ENCODE measurements around the gene CYP2A13. TPM values are rescaled to one million over a fixed set of nuclear protein-coding genes. Genes with fewer than 3 reads are reported as not detected.
"Not testable (repeated sequence)": the region's sequence is repeated elsewhere in the genome, so short reads cannot be mapped to it uniquely, and the experiment has no call there.

The CYP2A13 gene, protein sequence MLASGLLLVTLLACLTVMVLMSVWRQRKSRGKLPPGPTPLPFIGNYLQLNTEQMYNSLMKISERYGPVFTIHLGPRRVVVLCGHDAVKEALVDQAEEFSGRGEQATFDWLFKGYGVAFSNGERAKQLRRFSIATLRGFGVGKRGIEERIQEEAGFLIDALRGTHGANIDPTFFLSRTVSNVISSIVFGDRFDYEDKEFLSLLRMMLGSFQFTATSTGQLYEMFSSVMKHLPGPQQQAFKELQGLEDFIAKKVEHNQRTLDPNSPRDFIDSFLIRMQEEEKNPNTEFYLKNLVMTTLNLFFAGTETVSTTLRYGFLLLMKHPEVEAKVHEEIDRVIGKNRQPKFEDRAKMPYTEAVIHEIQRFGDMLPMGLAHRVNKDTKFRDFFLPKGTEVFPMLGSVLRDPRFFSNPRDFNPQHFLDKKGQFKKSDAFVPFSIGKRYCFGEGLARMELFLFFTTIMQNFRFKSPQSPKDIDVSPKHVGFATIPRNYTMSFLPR
- polyA plus RNA-seq (ENCODE audit: low read depth in 6 of 6): not detected

DNA sequence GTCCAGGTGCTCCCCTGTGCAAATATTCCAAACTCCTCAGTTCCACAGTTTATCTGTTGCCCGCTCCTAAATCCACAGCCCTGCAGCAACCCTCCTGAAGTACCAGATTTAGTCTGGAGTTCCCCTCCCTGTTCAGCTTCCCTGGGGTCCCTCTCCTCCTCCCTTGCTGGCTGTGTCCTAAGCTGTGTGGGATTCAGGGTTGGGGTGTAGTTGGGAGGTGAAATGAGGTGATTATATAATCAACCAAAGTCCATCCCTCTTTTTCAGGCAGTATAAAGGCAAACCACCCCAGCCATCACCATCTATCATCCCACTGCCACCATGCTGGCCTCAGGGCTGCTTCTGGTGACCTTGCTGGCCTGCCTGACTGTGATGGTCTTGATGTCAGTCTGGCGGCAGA lies at the start of gene CYP2A13:
Gene CYP2A13, plus strand, starts transcription at position 301 of the 400 bp plus-strand sequence. Its CDS starts 21 bp downstream, at position 322.
- ATAC-seq (ENCODE audit: low read depth in 2 of 2) (no peak), DNase-seq (no peak)
- H3K4me3 Mint-ChIP-seq: no peak within 1 kb of the TSS
- peaks cover 52 to 97% (median 83%) of the 10 kb centered on the region in 3 donors for H3K27me3 Mint-ChIP-seq
- H3K4me1 Mint-ChIP-seq: peaks cover 0 to 8% (median 6%) of the 10 kb centered on the region in 3 donors
- peak within 1 kb of the TSS in 1 of 6 donors; percentile 10 for H3K27ac Mint-ChIP-seq
- H3K36me3 Mint-ChIP-seq: peaks cover 6 to 11% of the 10 kb centered on the region in 2 donors
- H3K9me3 Mint-ChIP-seq: peaks cover 0 to 1% (median 0%) of the 10 kb centered on the region in 7 donors

DNA sequence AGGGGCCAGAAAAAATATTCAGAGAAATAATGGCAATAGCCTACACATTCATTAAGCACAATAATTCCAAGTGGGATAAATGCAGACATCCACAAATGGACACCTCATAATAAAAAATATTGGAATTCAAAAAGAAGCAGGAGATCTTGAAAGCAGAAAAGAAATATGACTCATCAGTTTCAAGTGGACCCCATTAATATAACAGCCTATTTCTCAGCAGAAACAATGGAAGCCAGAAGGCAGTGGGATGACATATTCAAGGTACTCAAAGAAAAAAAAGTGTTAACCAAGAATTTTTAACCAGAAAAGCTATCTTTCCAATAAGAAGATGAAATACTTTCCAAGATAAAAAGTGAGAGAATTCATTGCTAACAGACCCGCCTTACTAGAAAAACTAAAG lies 48.4 kb upstream of the CYP2A13 start:
- DNase-seq: no peak
- Mint-ChIP-seq H3K9me3 (peaks cover 0 to 7% (median 0%) of the 10 kb centered on the region in 7 donors), H3K4me1 (no peaks in the 10 kb centered on the region), H3K36me3 (no peaks in the 10 kb centered on the region), H3K4me3 (no peak overlapping the region), H3K27ac (no peak overlapping the region), H3K27me3 (peaks cover 19 to 35% (median 29%) of the 10 kb centered on the region in 3 donors)
- ATAC-seq (ENCODE audit: low read depth in 2 of 2): no peak

DNA sequence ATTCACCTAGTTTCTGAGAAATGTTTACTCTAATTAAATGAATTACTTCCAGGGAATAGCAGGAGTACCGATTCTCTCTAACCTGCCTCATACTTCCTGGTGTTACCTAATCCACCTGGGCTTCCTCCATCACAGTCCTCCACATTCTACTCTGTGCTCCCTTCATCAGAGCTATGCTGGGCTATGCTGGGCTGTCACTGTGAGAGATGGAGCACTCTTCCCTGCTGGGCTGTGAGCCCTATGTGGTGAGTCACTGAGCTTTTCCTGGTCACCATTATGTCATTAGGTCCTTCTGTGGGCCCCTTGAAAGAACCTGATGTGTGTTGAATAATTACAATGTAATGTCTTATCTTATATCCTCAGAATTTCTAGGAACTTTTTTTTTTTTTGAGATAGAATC lies 43.2 kb upstream of the CYP2A13 start:
- H3K4me3 Mint-ChIP-seq; DNase-seq; H3K4me1 Mint-ChIP-seq; H3K36me3 Mint-ChIP-seq; H3K9me3 Mint-ChIP-seq; ATAC-seq (ENCODE audit: low read depth in 2 of 2): not testable (repeated sequence)
- Mint-ChIP-seq H3K27ac (peak overlapping the region in 1 of 6 donors; percentile 17), H3K27me3 (peaks cover 33 to 41% (median 40%) of the 10 kb centered on the region in 3 donors)

DNA sequence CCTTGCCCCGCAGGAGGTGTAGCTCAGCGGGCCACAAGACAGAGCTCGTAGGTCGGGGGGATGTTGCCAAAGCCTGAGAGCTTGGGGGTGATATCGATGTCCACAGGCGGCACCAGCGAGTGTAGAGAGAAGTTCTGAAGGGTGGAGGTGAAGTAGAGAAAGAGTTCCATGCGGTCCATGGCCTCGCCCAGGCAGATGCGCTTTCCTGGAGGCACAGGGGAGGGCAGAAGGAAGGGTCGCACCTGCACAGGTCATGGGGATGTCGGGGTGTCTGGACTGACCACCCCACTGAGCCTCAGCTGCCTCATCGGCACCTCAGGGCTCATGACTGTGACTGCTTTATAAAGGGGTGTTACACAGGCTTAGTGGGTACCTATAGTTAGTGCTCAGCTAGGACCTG lies 37.8 kb upstream of the CYP2A13 start:
- ATAC-seq (ENCODE audit: low read depth in 2 of 2) (no peak), DNase-seq (no peak)
- Mint-ChIP-seq H3K27ac (no peak overlapping the region), H3K36me3 (no peaks in the 10 kb centered on the region), H3K4me1 (no peaks in the 10 kb centered on the region), H3K27me3 (peaks cover 30 to 66% (median 62%) of the 10 kb centered on the region in 3 donors), H3K4me3 (no peak overlapping the region), H3K9me3 (no peaks in the 10 kb centered on the region)

DNA sequence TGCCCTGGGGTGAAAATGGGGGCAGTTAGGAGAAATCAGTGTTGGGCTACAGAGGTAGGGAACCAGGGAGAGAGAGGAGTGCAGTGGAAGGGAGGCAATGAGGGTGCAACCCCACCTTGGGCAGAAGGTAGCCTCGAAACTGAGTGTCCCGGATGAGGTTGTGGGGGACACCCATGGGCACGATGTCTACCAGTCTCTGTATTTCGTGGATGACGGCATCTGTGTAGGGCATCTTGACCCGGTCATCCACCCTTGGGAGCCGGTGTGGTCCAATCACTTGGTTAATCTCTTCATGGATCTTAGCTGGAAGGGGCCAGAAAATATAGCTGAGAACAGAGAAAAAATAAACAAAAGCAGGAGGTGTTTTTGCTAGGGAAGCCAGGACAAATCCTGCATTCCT lies 36.1 kb upstream of the CYP2A13 start:
- H3K4me1 Mint-ChIP-seq; H3K36me3 Mint-ChIP-seq; ATAC-seq (ENCODE audit: low read depth in 2 of 2); DNase-seq; H3K4me3 Mint-ChIP-seq; H3K27ac Mint-ChIP-seq; H3K9me3 Mint-ChIP-seq: not testable (repeated sequence)
- H3K27me3 Mint-ChIP-seq: peaks cover 25 to 70% (median 52%) of the 10 kb centered on the region in 3 donors

DNA sequence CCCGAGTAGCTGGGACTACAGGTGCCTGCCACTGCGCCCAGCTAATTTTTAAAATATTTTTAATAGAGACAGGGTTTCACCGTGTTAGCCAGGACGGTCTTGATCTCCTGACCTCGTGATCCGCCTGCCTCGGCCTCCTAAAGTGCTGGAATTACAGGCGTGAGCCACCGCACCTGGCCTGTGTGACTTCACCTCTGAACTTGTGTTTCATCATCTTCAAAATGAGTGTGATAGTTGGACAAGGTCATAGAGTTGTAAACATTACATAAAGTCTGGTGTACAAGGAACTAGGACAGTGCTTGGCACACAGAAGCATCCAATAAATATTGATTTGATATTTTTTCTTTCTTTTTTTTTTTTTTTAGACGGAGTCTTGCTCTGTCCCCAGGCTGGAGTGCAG lies 34.9 kb upstream of the CYP2A13 start:
- not testable (repeated sequence) for H3K36me3 Mint-ChIP-seq; H3K4me1 Mint-ChIP-seq; DNase-seq; ATAC-seq (ENCODE audit: low read depth in 2 of 2); H3K4me3 Mint-ChIP-seq; H3K9me3 Mint-ChIP-seq; H3K27ac Mint-ChIP-seq
- H3K27me3 Mint-ChIP-seq: peaks cover 24 to 68% (median 49%) of the 10 kb centered on the region in 3 donors

DNA sequence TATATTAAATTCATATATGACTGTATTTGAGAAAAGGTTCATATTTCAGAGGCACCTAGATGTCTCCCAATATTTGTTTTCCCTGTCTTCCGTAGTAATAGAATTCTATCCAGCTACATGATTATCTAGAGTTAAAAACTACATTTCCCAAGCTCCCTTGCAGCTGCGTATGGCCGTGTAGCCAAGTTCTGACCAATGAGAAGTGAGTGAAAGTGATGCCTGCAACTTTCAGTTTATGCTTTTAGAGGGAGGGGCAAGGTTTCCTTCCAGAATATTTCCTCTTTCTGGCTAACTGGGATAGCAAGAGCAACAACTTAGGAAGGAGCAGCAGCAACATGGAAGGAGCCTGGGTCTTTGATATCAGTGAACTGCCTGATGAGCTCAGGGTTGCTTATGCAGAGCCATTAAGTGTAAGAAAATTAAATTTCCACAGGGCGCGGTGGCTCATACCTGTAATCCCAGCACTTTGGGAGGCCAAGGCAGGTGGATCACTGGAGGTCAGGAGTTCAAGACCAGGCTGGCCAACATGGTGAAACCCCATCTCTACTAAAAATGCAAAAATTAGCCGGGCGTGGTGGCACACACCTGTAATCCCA lies 23.2 kb upstream of the CYP2A13 start:
- peaks cover 0 to 2% (median 0%) of the 10 kb centered on the region in 7 donors for H3K9me3 Mint-ChIP-seq
- no peaks in the 10 kb centered on the region for H3K36me3 Mint-ChIP-seq
- H3K27me3 Mint-ChIP-seq: peaks cover 30 to 45% (median 45%) of the 10 kb centered on the region in 3 donors
- H3K4me3 Mint-ChIP-seq: peak overlapping the region in 1 of 8 donors; percentile 13
- no peak overlapping the region for H3K27ac Mint-ChIP-seq
- H3K4me1 Mint-ChIP-seq: no peaks in the 10 kb centered on the region
- DNase-seq (no peak), ATAC-seq (ENCODE audit: low read depth in 2 of 2) (no peak)

DNA sequence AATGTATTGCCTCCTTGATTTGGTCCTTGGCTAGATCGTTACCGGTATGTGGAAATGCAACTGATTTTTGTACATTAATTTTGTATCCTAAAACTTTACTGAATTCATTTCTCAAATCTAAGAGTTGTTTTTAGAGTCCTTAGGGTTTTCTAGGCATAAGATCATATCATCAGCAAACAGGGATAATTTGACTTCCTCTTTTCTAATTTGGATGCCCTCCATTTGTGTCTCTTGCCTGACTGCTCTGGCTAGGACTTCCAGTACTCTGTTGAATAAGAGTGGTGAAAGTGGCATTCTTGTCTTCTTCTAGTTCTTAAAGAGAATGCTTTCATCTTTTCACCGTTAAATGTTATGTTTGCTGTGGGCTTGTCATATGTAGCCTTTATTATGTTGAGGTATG lies 12.0 kb upstream of the CYP2A13 start:
- Mint-ChIP-seq H3K27me3 (peaks cover 27 to 57% (median 38%) of the 10 kb centered on the region in 3 donors), H3K36me3 (peaks cover 4 to 11% of the 10 kb centered on the region in 2 donors), H3K4me3 (no peak overlapping the region), H3K9me3 (peaks cover 5 to 31% (median 17%) of the 10 kb centered on the region in 7 donors), H3K4me1 (no peaks in the 10 kb centered on the region), H3K27ac (no peak overlapping the region)
- ATAC-seq (ENCODE audit: low read depth in 2 of 2) (no peak), DNase-seq (no peak)

DNA sequence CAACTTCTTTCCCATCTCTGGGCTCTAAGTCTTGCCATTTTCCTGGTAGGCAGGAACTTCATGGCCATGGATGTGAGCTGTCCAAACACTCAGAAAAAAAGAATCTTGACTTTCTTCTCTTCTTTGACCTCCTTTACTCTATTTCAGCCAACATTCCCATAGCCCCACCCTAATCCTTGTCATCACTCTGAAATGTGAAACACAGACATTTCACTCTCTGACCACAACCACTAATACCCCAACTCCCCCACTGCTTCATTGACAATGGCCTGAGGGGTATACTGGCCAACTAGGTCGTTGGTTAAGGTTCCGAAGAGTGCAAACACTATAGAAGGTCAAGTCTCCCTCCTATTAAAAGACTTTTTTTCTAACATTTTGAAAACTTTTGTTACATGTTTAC lies 4.7 kb upstream of the CYP2A13 start:
- peaks cover 7 to 28% (median 11%) of the 10 kb centered on the region in 7 donors for H3K9me3 Mint-ChIP-seq

DNA sequence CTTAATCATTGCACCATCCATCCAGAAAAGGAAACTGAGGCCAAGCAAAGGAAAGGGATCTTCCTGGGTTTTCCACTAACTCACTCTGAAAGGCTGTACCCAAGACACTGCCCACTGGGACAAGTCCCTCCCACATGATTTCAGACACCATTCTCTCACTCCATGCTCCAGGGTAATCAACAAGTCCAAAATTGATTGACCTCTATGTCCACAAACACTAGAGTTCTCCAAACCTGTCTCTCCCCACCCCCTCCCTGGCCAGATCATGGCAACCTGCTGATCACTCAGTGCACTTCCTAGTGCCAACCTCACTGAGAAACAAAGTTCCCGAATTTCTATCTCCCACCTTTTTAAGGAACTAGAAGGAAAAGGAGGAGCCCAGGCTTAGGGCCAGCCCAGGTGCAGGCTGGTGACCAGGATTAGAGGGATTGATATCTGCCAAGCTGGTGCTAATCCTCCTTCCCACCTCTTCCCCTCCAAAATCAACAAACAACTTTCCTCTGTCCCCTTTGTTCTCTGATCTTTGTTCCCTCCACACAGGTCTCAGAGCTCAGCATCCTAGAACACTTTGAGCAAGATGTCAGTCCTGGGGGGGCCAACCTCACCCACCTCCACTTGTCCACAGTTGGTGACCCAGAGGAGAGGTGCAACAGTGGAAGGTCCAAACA lies 2.4 kb upstream of the CYP2A13 start:
- peaks cover 46 to 92% (median 78%) of the 10 kb centered on the region in 3 donors for H3K27me3 Mint-ChIP-seq
- peaks cover 0 to 10% (median 6%) of the 10 kb centered on the region in 7 donors for H3K9me3 Mint-ChIP-seq
- peaks cover 6 to 11% of the 10 kb centered on the region in 2 donors for H3K36me3 Mint-ChIP-seq
- no peak for DNase-seq
- peak overlapping the region in 1 of 6 donors; percentile 66 for H3K27ac Mint-ChIP-seq
- H3K4me3 Mint-ChIP-seq: no peak overlapping the region
- ATAC-seq (ENCODE audit: low read depth in 2 of 2): no peak
- H3K4me1 Mint-ChIP-seq: peaks cover 0 to 8% (median 6%) of the 10 kb centered on the region in 3 donors

More for the DNA sequence above, 4.7 kb upstream of the CYP2A13 start:
- no peak for DNase-seq
- Mint-ChIP-seq H3K4me3 (no peak overlapping the region), H3K36me3 (peaks cover 4 to 11% of the 10 kb centered on the region in 2 donors), H3K27ac (no peak overlapping the region), H3K4me1 (no peaks in the 10 kb centered on the region), H3K27me3 (peaks cover 40 to 88% (median 76%) of the 10 kb centered on the region in 3 donors)
- no peak for ATAC-seq (ENCODE audit: low read depth in 2 of 2)

DNA sequence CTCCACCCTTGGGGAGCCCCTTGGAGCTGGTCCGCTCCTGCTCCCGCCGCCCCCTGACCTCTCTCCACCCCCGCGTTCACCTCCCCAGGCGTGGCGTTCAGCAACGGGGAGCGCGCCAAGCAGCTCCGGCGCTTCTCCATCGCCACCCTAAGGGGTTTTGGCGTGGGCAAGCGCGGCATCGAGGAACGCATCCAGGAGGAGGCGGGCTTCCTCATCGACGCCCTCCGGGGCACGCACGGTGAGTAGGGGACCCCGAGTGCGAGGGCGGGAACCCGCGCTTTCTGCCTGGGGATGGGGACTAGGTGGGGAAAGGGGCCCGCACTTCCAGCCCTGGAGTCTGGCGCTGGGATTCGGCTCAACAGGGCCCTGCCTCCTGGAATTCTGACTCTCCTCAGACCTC lies 1.7 kb downstream of the CYP2A13 start:
- peak overlapping the region in 1 of 8 donors; percentile 63 for H3K4me3 Mint-ChIP-seq
- DNase-seq (no peak), ATAC-seq (ENCODE audit: low read depth in 2 of 2) (no peak)
- H3K27ac Mint-ChIP-seq: no peak overlapping the region
- peaks cover 0 to 8% (median 6%) of the 10 kb centered on the region in 3 donors for H3K4me1 Mint-ChIP-seq
- H3K36me3 Mint-ChIP-seq: peaks cover 6 to 11% of the 10 kb centered on the region in 2 donors
- peaks cover 0 to 3% (median 0%) of the 10 kb centered on the region in 7 donors for H3K9me3 Mint-ChIP-seq
- peaks cover 50 to 99% (median 96%) of the 10 kb centered on the region in 3 donors for H3K27me3 Mint-ChIP-seq

DNA sequence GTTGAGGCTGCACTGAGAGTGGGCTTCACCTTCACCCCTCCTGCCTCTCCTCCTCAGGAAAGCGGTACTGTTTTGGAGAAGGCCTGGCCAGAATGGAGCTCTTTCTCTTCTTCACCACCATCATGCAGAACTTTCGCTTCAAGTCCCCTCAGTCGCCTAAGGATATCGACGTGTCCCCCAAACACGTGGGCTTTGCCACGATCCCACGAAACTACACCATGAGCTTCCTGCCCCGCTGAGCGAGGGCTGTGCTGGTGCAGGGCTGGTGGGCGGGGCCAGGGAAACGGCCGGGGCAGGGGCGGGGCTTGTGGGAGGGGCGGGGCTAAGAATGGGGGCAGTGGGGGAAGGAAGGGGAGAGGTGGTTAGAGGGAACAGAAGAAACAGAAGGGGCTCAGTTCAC lies 7.5 kb downstream of the CYP2A13 start:
- Mint-ChIP-seq H3K4me1 (no peaks in the 10 kb centered on the region), H3K4me3 (no peak overlapping the region), H3K36me3 (peaks cover 7 to 9% of the 10 kb centered on the region in 2 donors), H3K9me3 (peaks cover 0 to 24% (median 9%) of the 10 kb centered on the region in 7 donors), H3K27me3 (peaks cover 41 to 78% (median 55%) of the 10 kb centered on the region in 3 donors), H3K27ac (no peak overlapping the region)
- ATAC-seq (ENCODE audit: low read depth in 2 of 2): peak; percentile 51 to 56
- DNase-seq: no peak

DNA sequence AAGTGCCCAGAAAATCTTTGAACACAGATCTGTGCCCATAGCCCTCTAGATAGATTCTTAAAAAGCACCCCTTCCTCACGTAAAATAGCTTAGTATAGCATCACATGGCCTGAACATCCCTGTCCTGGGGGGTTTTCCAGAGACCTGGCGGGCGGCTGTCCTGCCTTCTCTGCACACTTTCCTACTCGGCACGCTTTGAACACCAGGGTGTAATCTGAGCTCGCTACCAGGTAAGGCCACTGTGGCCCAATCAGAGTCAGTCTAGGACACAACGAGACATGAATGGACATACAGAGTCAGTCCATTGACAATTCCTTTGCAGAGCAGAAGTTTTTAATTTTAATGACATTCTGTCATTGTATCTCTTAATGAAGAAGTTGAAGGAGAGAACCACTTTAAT lies 8.1 kb downstream of the CYP2A13 start:
- no peak overlapping the region for H3K27ac Mint-ChIP-seq
- no peak for DNase-seq
- peaks cover 7 to 13% of the 10 kb centered on the region in 2 donors for H3K36me3 Mint-ChIP-seq
- H3K27me3 Mint-ChIP-seq: peaks cover 38 to 72% (median 53%) of the 10 kb centered on the region in 3 donors
- no peaks in the 10 kb centered on the region for H3K4me1 Mint-ChIP-seq
- no peak overlapping the region for H3K4me3 Mint-ChIP-seq
- ATAC-seq (ENCODE audit: low read depth in 2 of 2): no peak
- peaks cover 0 to 29% (median 15%) of the 10 kb centered on the region in 7 donors for H3K9me3 Mint-ChIP-seq

All from naive B cell (primary cell).